ENCODE results near the gene FOXO1. TPM values are rescaled to one million over a fixed set of nuclear protein-coding genes. Genes with fewer than 3 reads are reported as not detected.

The FOXO1 gene
- total and polyA plus RNA-seq, 4 experiments from 2014 or later, result 35.2 to 72.3 (median 68.2) TPM

DNA sequence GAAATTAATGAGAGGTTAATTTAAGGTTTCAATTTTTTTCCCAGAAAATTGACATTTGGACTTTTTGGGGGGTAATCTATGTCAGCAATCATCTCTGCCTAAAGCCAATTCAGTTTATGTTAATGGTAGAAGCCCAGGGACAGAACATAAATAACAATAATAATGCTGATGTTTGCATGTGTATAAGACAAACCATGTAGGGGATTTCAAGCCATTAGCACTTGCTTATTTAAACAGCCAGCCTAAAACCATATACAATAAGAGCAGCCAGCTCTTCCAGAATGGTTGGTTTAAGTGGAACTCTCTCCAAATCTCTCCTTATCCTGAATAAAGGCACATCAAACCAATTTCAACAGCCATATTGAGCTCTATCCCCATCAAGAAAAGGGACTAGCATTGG lies 7.0 kb upstream of the FOXO1 start:
- intact Hi-C loops (cut with micrococcal nuclease), result no loop called here

DNA sequence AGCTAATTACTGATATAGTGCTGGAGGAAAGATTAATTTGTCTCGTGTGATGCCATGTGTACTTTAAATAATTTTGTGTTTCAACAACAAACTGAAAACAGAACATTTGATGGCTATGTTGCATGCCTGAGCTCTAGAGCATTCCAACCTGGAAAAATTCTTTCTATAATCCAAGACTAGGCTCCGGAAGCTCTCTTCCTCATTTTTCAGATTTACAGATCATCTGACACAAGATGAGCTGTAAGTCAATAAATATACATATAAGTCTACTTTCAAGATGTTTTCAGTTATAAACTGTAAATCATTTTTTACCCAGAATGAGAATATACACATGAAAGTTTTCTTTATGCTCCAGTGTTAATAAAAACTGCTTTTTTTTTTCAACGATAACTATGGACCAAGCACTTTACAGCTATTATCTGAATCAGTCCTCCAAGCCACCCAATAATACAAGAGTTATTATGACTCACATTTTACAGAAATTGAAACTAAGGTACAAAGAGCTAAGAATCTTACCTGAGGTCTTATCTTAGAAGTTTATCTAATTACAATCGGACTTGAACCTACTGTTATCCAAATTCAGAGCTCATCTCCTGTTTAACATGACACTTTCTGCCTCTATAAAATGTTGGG lies 6.4 kb upstream of the FOXO1 start:
- Histone ChIP-seq H3K27ac (ENCODE audit: low read depth, low read length) (no peak overlapping the region), H3K36me3 (ENCODE audit: insufficient read depth, low read length) (no peaks in the 10 kb centered on the region), H3K9me3 (ENCODE audit: control insufficient read depth in 1 of 2, low read length in 2 of 2) (no peaks in the 10 kb centered on the region), H3K4me3 (ENCODE audit: low read length in 2 of 2) (no peak overlapping the region), H3K4me1 (ENCODE audit: insufficient read depth, low read length) (peaks cover 15% of the 10 kb centered on the region), H3K27me3 (ENCODE audit: insufficient read depth, low read length) (no peaks in the 10 kb centered on the region)
- H3K36me3 Mint-ChIP-seq, result peaks cover 0 to 1% of the 10 kb centered on the region in 2 donors
- H3K4me3 Mint-ChIP-seq, result no peak overlapping the region
- CTCF ChIA-PET (ENCODE audit: partially characterized antibody), result interaction anchor here (1.1 to 2.9 kb wide), 4 partner anchors 10 to 730 kb away, joined by 3 to 23 read pairs (median 4); no protein-coding TSS in a partner anchor
- peaks cover 9 to 24% (median 17%) of the 10 kb centered on the region in 4 donors for H3K4me1 Mint-ChIP-seq
- POLR2A ChIA-PET (ENCODE audit: partially characterized antibody), result interaction anchor here (0.6 to 1.3 kb wide), 2 partner anchors 9 to 179 kb away, joined by 3 read pairs; no protein-coding TSS in a partner anchor
- intact Hi-C loops (cut with micrococcal nuclease), result no loop called here
- no peaks in the 10 kb centered on the region for H3K27me3 Mint-ChIP-seq
- H3K27ac Mint-ChIP-seq, result peak overlapping the region in 1 of 7 donors; percentile 4
- H3K9me3 Mint-ChIP-seq, result peaks cover 0 to 2% (median 0%) of the 10 kb centered on the region in 8 donors
- DNase-seq, result no peak

More for the DNA sequence above, 7.0 kb upstream of the FOXO1 start:
- Mint-ChIP-seq H3K9me3 (peaks cover 0 to 2% (median 0%) of the 10 kb centered on the region in 8 donors), H3K27ac (no peak overlapping the region), H3K36me3 (no peaks in the 10 kb centered on the region), H3K27me3 (no peaks in the 10 kb centered on the region), H3K4me1 (peaks cover 3 to 19% (median 13%) of the 10 kb centered on the region in 4 donors), H3K4me3 (no peak overlapping the region)
- no peak for DNase-seq
- no peaks in the 10 kb centered on the region for H3K36me3 ChIP-seq (ENCODE audit: insufficient read depth, low read length)
- H3K4me1 ChIP-seq (ENCODE audit: insufficient read depth, low read length), result peaks cover 10% of the 10 kb centered on the region
- CTCF ChIA-PET (ENCODE audit: partially characterized antibody), result interaction anchor here (1.7 to 2.9 kb wide), 3 partner anchors 10 to 104 kb away, joined by 3 to 23 read pairs (median 6); no protein-coding TSS in a partner anchor
- POLR2A ChIA-PET (ENCODE audit: partially characterized antibody), result interaction anchor here (0.6 to 1.3 kb wide), 3 partner anchors 10 to 953 kb away, joined by 3 read pairs; no protein-coding TSS in a partner anchor
- no peak overlapping the region for H3K4me3 ChIP-seq (ENCODE audit: low read length in 2 of 2)
- H3K27ac ChIP-seq (ENCODE audit: low read depth, low read length), result no peak overlapping the region
- no peaks in the 10 kb centered on the region for H3K9me3 ChIP-seq (ENCODE audit: control insufficient read depth in 1 of 2, low read length in 2 of 2)
- no peaks in the 10 kb centered on the region for H3K27me3 ChIP-seq (ENCODE audit: insufficient read depth, low read length)

DNA sequence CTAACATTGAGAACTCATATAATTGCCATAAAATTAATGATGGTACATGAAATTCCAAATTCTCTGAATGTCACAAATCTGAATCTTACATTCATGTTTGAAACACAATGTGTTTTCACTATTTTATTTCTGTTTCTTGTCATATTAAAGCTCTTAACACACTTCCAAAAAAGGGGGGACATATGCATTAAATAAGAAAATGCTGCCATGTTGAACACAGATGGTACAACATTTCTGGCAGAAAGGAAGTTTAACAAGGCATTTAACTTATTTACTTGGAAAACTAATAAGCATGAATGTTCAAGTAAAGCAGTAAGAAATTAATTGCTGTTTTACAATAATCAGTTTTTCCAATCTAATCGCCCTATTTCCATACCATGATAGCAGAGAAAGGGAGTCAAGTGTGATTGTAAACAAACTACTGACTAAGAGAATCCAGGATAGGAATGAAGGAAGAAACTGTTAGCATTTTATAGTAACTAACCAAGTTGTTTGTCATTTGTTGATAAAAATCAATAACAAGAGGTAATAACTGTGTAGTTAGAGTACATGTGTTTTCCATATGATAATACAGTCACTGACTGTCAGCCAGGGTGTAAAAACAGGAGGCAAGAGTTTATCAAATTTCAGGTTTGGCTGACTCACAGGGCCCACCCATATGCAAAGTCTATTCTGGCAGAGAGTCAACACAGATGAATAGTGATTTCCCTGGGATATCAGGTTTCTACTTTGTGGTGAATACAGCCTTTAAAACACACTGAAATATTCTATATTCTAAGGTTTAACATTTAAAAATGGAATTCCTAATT lies 5.7 kb upstream of the FOXO1 start:
- H3K4me1 Mint-ChIP-seq, result peaks cover 12 to 31% (median 22%) of the 10 kb centered on the region in 4 donors
- CTCF ChIA-PET (ENCODE audit: partially characterized antibody), result interaction anchor here (1.1 to 2.9 kb wide), 4 partner anchors 11 to 729 kb away, joined by 3 to 23 read pairs (median 4); no protein-coding TSS in a partner anchor
- Histone ChIP-seq H3K27ac (ENCODE audit: low read depth, low read length) (no peak overlapping the region), H3K9me3 (ENCODE audit: control insufficient read depth in 1 of 2, low read length in 2 of 2) (no peaks in the 10 kb centered on the region), H3K36me3 (ENCODE audit: insufficient read depth, low read length) (no peaks in the 10 kb centered on the region), H3K27me3 (ENCODE audit: insufficient read depth, low read length) (no peaks in the 10 kb centered on the region), H3K4me1 (ENCODE audit: insufficient read depth, low read length) (peaks cover 21% of the 10 kb centered on the region), H3K4me3 (ENCODE audit: low read length in 2 of 2) (no peak overlapping the region)
- no peak overlapping the region for H3K27ac Mint-ChIP-seq
- DNase-seq, result no peak
- intact Hi-C loops (cut with micrococcal nuclease), result no loop called here
- H3K9me3 Mint-ChIP-seq, result peaks cover 0 to 2% (median 0%) of the 10 kb centered on the region in 8 donors
- H3K36me3 Mint-ChIP-seq, result peaks cover 0 to 8% of the 10 kb centered on the region in 2 donors
- H3K4me3 Mint-ChIP-seq, result no peak overlapping the region
- no peaks in the 10 kb centered on the region for H3K27me3 Mint-ChIP-seq
- POLR2A ChIA-PET (ENCODE audit: partially characterized antibody), result interaction anchor here (1.3 kb wide), 1 partner anchor 178 kb away, joined by 3 read pairs; no protein-coding TSS in a partner anchor

DNA sequence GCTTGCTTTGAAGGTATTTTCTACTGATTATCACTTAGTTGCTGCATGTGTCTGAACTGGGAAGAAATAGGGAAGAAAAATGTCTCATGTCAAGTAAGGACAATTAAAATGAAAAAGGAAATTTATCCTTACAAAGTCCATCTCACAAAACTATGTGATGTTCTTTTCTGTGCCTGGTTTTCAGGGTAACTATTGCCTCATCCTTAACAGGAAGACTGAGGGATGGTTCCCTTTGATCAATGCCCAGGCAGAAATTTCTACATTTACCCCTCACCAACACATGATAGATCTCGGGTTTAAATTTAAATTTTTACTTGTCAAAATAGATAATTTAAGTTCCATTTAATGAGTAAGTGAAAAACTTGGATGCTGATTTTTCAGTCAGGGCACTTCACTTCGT lies 3.9 kb upstream of the FOXO1 start:
- Mint-ChIP-seq H3K9me3 (peaks cover 0 to 2% (median 0%) of the 10 kb centered on the region in 8 donors), H3K36me3 (peaks cover 0 to 12% of the 10 kb centered on the region in 2 donors), H3K4me1 (peaks cover 12 to 31% (median 22%) of the 10 kb centered on the region in 4 donors), H3K4me3 (no peak overlapping the region), H3K27ac (no peak overlapping the region), H3K27me3 (no peaks in the 10 kb centered on the region)
- intact Hi-C loops (cut with micrococcal nuclease), result no loop called here
- no peak for DNase-seq
- no peaks in the 10 kb centered on the region for H3K36me3 ChIP-seq (ENCODE audit: insufficient read depth, low read length)
- no peaks in the 10 kb centered on the region for H3K27me3 ChIP-seq (ENCODE audit: insufficient read depth, low read length)
- ChIA-PET POLR2A (ENCODE audit: partially characterized antibody) (no interaction called here), CTCF (ENCODE audit: partially characterized antibody) (interaction anchor here (0.9 to 3.8 kb wide), 3 partner anchors 12 to 601 kb away, joined by 3 to 24 read pairs (median 20); no protein-coding TSS in a partner anchor)
- no peak overlapping the region for H3K4me3 ChIP-seq (ENCODE audit: low read length in 2 of 2)
- H3K9me3 ChIP-seq (ENCODE audit: control insufficient read depth in 1 of 2, low read length in 2 of 2), result no peaks in the 10 kb centered on the region
- no peak overlapping the region for H3K27ac ChIP-seq (ENCODE audit: low read depth, low read length)
- H3K4me1 ChIP-seq (ENCODE audit: insufficient read depth, low read length), result peaks cover 21% of the 10 kb centered on the region

DNA sequence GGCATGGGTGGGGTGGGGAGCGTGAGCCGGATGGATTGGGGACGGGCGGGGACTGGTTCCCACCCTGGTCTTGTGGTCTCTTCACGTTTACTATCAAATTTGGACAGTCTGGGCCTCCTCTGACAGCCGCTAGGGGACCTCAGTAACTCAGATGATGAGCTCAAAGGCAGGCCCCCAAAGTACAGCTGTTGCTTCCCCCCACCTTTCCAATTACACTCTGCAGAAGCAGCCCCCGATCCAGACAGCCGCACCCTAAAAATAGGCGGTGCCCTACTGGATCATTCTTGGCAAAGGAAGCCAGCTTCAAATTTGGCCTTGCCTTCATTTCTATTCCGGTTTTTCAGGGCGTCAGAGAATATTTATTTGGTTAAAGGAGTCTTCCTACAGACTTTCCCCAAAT lies 1.9 kb upstream of the FOXO1 start:
- peaks cover 0 to 24% of the 10 kb centered on the region in 2 donors for H3K36me3 Mint-ChIP-seq
- peak in 4 of 5 donors; percentile 25 to 50 (median 30) for DNase-seq
- intact Hi-C loops (cut with micrococcal nuclease), result loop anchor here (5.0 to 10.0 kb wide), 5 partner anchors 231 to 891 kb away; no protein-coding TSS in a partner anchor
- Histone ChIP-seq H3K36me3 (ENCODE audit: insufficient read depth, low read length) (no peaks in the 10 kb centered on the region), H3K27ac (ENCODE audit: low read depth, low read length) (no peak overlapping the region), H3K9me3 (ENCODE audit: control insufficient read depth in 1 of 2, low read length in 2 of 2) (no peaks in the 10 kb centered on the region), H3K4me1 (ENCODE audit: insufficient read depth, low read length) (peaks cover 21% of the 10 kb centered on the region), H3K27me3 (ENCODE audit: insufficient read depth, low read length) (no peaks in the 10 kb centered on the region), H3K4me3 (ENCODE audit: low read length in 2 of 2) (no peak overlapping the region)
- peaks cover 12 to 39% (median 22%) of the 10 kb centered on the region in 4 donors for H3K4me1 Mint-ChIP-seq
- H3K4me3 Mint-ChIP-seq, result peak overlapping the region; percentile 86 to 96 (median 93)
- peak overlapping the region in 6 of 7 donors; percentile 56 to 93 (median 86) for H3K27ac Mint-ChIP-seq
- no peaks in the 10 kb centered on the region for H3K27me3 Mint-ChIP-seq
- POLR2A ChIA-PET (ENCODE audit: partially characterized antibody), result interaction anchor here (0.8 to 2.2 kb wide), 13 partner anchors 14 to 726 kb away, joined by 3 to 12 read pairs (median 3); no protein-coding TSS in a partner anchor
- CTCF ChIA-PET (ENCODE audit: partially characterized antibody), result interaction anchor here (0.6 to 3.8 kb wide), 18 partner anchors 8 to 730 kb away, joined by 3 to 24 read pairs (median 4); no protein-coding TSS in a partner anchor
- H3K9me3 Mint-ChIP-seq, result no peaks in the 10 kb centered on the region

DNA sequence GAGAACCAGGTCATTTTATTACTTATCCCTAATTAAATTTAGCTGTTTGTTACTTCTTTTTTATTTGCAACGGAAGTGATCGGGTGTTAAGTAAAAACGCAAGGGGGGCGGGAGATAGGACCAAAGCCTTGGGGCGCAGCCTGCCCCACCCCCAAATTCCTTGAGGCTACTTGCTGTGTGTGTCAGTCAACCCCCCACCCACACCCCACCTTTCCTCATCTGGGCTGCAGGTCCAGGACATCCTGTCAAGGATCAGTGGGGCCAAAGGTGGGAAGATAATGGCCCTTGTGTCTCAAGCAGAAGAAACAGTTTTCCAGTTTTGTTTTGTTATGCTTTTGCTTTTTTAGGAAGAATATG lies 1.2 kb upstream of the FOXO1 start:
- ChIA-PET POLR2A (ENCODE audit: partially characterized antibody) (interaction anchor here (0.8 to 2.2 kb wide), 13 partner anchors 15 to 725 kb away, joined by 3 to 12 read pairs (median 3); no protein-coding TSS in a partner anchor), CTCF (ENCODE audit: partially characterized antibody) (interaction anchor here (0.6 to 3.8 kb wide), 12 partner anchors 8 to 725 kb away, joined by 3 to 24 read pairs (median 4); no protein-coding TSS in a partner anchor)
- Mint-ChIP-seq H3K27me3 (no peaks in the 10 kb centered on the region), H3K36me3 (peaks cover 0 to 26% of the 10 kb centered on the region in 2 donors), H3K9me3 (no peaks in the 10 kb centered on the region), H3K4me3 (peak overlapping the region; percentile 86 to 96 (median 93)), H3K27ac (peak overlapping the region; percentile 83 to 97 (median 88)), H3K4me1 (peaks cover 14 to 40% (median 24%) of the 10 kb centered on the region in 4 donors)
- H3K36me3 ChIP-seq (ENCODE audit: insufficient read depth, low read length), result no peaks in the 10 kb centered on the region
- H3K27me3 ChIP-seq (ENCODE audit: insufficient read depth, low read length), result no peaks in the 10 kb centered on the region
- H3K4me3 ChIP-seq (ENCODE audit: low read length in 2 of 2), result peak overlapping the region; percentile 61 to 73
- H3K27ac ChIP-seq (ENCODE audit: low read depth, low read length), result peak overlapping the region; percentile 71
- H3K4me1 ChIP-seq (ENCODE audit: insufficient read depth, low read length), result peaks cover 21% of the 10 kb centered on the region
- H3K9me3 ChIP-seq (ENCODE audit: control insufficient read depth in 1 of 2, low read length in 2 of 2), result no peaks in the 10 kb centered on the region
- intact Hi-C loops (cut with micrococcal nuclease), result loop anchor here (2.0 to 10.0 kb wide), 6 partner anchors 173 to 890 kb away; no protein-coding TSS in a partner anchor
- peak in 1 of 5 donors; percentile 46 for DNase-seq

Measured in CD4-positive, alpha-beta memory T cell (primary cell).